Measurements from ENCODE around the gene FAM3C.

DNA sequence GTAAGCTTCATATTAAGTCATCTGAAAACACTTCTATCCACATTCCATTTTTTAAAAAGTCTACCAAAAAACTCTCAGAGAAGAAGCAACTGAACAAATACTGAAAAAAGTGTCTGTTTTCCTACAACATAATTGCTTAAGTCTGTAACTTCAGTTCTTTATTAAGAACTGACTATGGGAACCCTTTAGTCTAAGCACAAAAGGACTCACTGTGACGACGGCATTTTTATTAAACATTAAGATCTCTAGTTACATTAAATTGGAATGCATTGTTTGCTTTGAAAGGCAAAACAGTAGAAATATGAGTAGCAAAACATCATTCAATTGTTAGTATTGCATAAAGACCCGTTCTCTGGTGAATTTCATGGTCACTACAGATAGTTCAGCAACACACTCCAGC is 5.8 kb upstream of the FAM3C start:
- TF ChIP-seq PATZ1 (CRISPR knock-in tag; IDR thresholded peaks at IDR 0.05; ENCODE audit: borderline replicate concordance) (no peak), TCF4 (CRISPR knock-in tag; IDR thresholded peaks at IDR 0.05; ENCODE audit: borderline replicate concordance) (no peak), ISL1 (CRISPR knock-in tag; IDR thresholded peaks at IDR 0.05) (no peak), ZFP30 (CRISPR knock-in tag; IDR thresholded peaks at IDR 0.05) (no peak), CSDC2 (CRISPR knock-in tag; IDR thresholded peaks at IDR 0.05) (no peak), RARB (CRISPR knock-in tag; IDR thresholded peaks at IDR 0.05) (no peak), ZFP3 (CRISPR knock-in tag; IDR thresholded peaks at IDR 0.05) (no peak), ESRRG (CRISPR knock-in tag; IDR thresholded peaks at IDR 0.05) (no peak), PPARA (CRISPR knock-in tag; IDR thresholded peaks at IDR 0.05; ENCODE audit: borderline replicate concordance) (no peak), TOX (CRISPR knock-in tag; IDR thresholded peaks at IDR 0.05; ENCODE audit: borderline replicate concordance) (no peak), POU6F1 (CRISPR knock-in tag; IDR thresholded peaks at IDR 0.05; ENCODE audit: borderline replicate concordance, low read depth) (no peak), SNAI2 (CRISPR knock-in tag; IDR thresholded peaks at IDR 0.05) (no peak)
- TF ChIP-seq, protein P1, sequence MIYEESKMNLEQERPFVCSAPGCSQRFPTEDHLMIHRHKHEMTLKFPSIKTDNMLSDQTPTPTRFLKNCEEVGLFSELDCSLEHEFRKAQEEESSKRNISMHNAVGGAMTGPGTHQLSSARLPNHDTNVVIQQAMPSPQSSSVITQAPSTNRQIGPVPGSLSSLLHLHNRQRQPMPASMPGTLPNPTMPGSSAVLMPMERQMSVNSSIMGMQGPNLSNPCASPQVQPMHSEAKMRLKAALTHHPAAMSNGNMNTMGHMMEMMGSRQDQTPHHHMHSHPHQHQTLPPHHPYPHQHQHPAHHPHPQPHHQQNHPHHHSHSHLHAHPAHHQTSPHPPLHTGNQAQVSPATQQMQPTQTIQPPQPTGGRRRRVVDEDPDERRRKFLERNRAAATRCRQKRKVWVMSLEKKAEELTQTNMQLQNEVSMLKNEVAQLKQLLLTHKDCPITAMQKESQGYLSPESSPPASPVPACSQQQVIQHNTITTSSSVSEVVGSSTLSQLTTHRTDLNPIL (CRISPR knock-in tag; IDR thresholded peaks at IDR 0.05; ENCODE audit: low read depth), result no peak

All from SK-N-SH treated with all-trans-retinoic acid at 6 μM for 48 hours (cell line).